Measurements from ENCODE around the gene MED27. TPM values are rescaled to one million over a fixed set of nuclear protein-coding genes. Genes with fewer than 3 reads are reported as not detected.

MED27 gene
- total and polyA plus RNA-seq, 2 of the 4 experiments (the other 2 are of a cell fraction): 50.2 to 63.4 TPM

GRCh38 chr9:132077881-132078698 lies 1.6 kb downstream of the MED27 start:
- no peaks in the 10 kb centered on the region for H3K27me3 ChIP-seq (ENCODE audit: control insufficient read depth, insufficient read depth, low read length)
- H3K79me1 ChIP-seq (ENCODE audit: low read depth in 1 of 2, low read length in 2 of 2): peaks cover 35 to 51% of the 10 kb centered on the region in 2 experiments
- no peaks in the 10 kb centered on the region for H3K9me3 ChIP-seq (ENCODE audit: control insufficient read depth, insufficient read depth, low read length)
- H3K4ac ChIP-seq (ENCODE audit: low read depth, low read length): no peak overlapping the region
- no peak overlapping the region for H4K91ac ChIP-seq (ENCODE audit: insufficient read depth, low read depth, low read length)
- no peaks in the 10 kb centered on the region; the same call in 1 of the 2 replicates for H3K9me1 ChIP-seq (ENCODE audit: insufficient read depth, low read length)
- H3K4me2 ChIP-seq (ENCODE audit: low read depth, low read length): peak overlapping the region; percentile 93
- DNase-seq (peak; percentile 47), ATAC-seq (ENCODE audit: low read depth) (no peak)
- no peak overlapping the region for H3K56ac ChIP-seq (ENCODE audit: extremely low read depth, insufficient read depth, low read length)
- peaks cover 6% of the 10 kb centered on the region for H3K4me1 ChIP-seq (ENCODE audit: control insufficient read depth, insufficient read depth, low read length)
- no peak overlapping the region for H2BK120ac ChIP-seq (ENCODE audit: low read depth, low read length)
- peaks cover 8% of the 10 kb centered on the region for H3K36me3 ChIP-seq (ENCODE audit: control insufficient read depth, insufficient read depth, low read length)
- no peak overlapping the region for H2AK5ac ChIP-seq (ENCODE audit: low read depth, low read length)
- intact Hi-C loops (cut with micrococcal nuclease): loop anchor here (5.0 kb wide), 1 partner anchor 191 kb away; no protein-coding TSS in a partner anchor
- CTCF ChIA-PET: no interaction called here
- no peak overlapping the region; the same call in 1 of the 2 replicates for H3K9ac ChIP-seq (ENCODE audit: low read depth, low read length)
- H3K23ac ChIP-seq (ENCODE audit: low read depth, low read length): peak overlapping the region; percentile 76; the same call in 1 of the 2 replicates
- no peak overlapping the region for H3K18ac ChIP-seq (ENCODE audit: low read depth, low read length)
- no TSS peak for BruUV-seq (replicated peaks)
- no peak overlapping the region for H3K27ac ChIP-seq (ENCODE audit: insufficient read depth, low read length)
- in situ Hi-C loops (cut with MboI; ENCODE audit: low sequenced_read_pairs): no loop called here
- no peak overlapping the region for H2BK15ac ChIP-seq (ENCODE audit: low read depth, low read length)
- dilution Hi-C loops (cut with HindIII; ENCODE audit: low sequenced_read_pairs, unreplicated experiment): no loop called here
- H4K20me1 ChIP-seq (ENCODE audit: insufficient read depth, low read length): peaks cover 13% of the 10 kb centered on the region; the same call in 1 of the 2 replicates
- POLR2A ChIA-PET (ENCODE audit: unreplicated experiment): interaction anchor here (0.6 kb wide), 1 partner anchor 147 kb away, joined by 3 read pairs; no protein-coding TSS in a partner anchor
- no peak overlapping the region for H3K14ac ChIP-seq (replicated peaks; ENCODE audit: low read depth, low read length)
- TF ChIP-seq ELK1 (IDR thresholded peaks at IDR 0.05; ENCODE audit: borderline replicate concordance, low read depth, low read length): no peak
- no peak for TF ChIP-seq RFX5 (IDR thresholded peaks at IDR 0.05; ENCODE audit: low read depth, low read length)
- TF ChIP-seq MXI1 (IDR thresholded peaks at IDR 0.05; ENCODE audit: borderline replicate concordance, low read depth, low read length): no peak
- TF ChIP-seq MAZ (IDR thresholded peaks at IDR 0.05; ENCODE audit: borderline replicate concordance, low read depth, low read length): no peak
- no peak for TF ChIP-seq USF2 (IDR thresholded peaks at IDR 0.05; ENCODE audit: low read depth, low read length)
- TF ChIP-seq POLR2A (IDR thresholded peaks at IDR 0.05; ENCODE audit: low read depth, low read length): no peak
- no peak for TF ChIP-seq SMC3 (IDR thresholded peaks at IDR 0.05; ENCODE audit: low read depth, low read length)
- TF ChIP-seq RAD21 (IDR thresholded peaks at IDR 0.05; ENCODE audit: low read length): no peak
- no peak for TF ChIP-seq CTCF (conservative IDR thresholded peaks at IDR 0.05; ENCODE audit: low read depth, low read length)
- no peak overlapping the region for H2AK9ac ChIP-seq (replicated peaks; ENCODE audit: low read depth, low read length, poor library complexity)
- H4K5ac ChIP-seq (ENCODE audit: low read depth, low read length): no peak overlapping the region
- no peak overlapping the region for H2BK5ac ChIP-seq (ENCODE audit: low read depth, low read length, poor library complexity, severe bottlenecking)
- H2AFZ ChIP-seq (replicated peaks; ENCODE audit: low read length, poor library complexity): no peak overlapping the region
- 80% methylated on average over 1 of the region's 10 CpGs; no CpG with 5 or more reads in 1 of the 2 experiments for WGBS, 2 experiments (ENCODE audit: extremely low coverage in 2 of 2, insufficient read length in 1 of 2)
- H2BK20ac ChIP-seq (ENCODE audit: low read depth, low read length): no peak overlapping the region
- no peak overlapping the region for H4K8ac ChIP-seq (ENCODE audit: low read depth in 2 of 2, low read length in 2 of 2)
- peak overlapping the region; percentile 57 for H3K4me3 ChIP-seq (ENCODE audit: insufficient read depth, low read depth, low read length)
